MCF 10A (cell line): ENCODE results near the gene GMPPA. TPM values are rescaled to one million over a fixed set of nuclear protein-coding genes. Genes with fewer than 3 reads are reported as not detected.

ENCODE experiments used
- BruUV-seq: library from RNA; stranded (reverse); fragments of 400-500 nt; replicated peaks from 2 replicates; lab custom pipeline; 2021; lab: Mats Ljungman, UMichigan
- CTCF ChIA-PET: fragments of 300-600 bp; sonication (Branson Sonifier 250); formaldehyde crosslinking; extraction: SDS; loops from one replicate; lab custom pipeline; 2021; ENCODE audit warnings: antibody characterized with exemption, inconsistent platforms; lab: Yijun Ruan, JAX
- POLR2A ChIA-PET: fragments of 300-600, 350-650 bp; sonication (Branson Sonifier 250); formaldehyde crosslinking; extraction: SDS; loops from one replicate; lab custom pipeline; 2020; ENCODE audit warnings: antibody characterized with exemption, inconsistent platforms; lab: Yijun Ruan, JAX
- DNase-seq: peaks from one replicate; pipeline ENCODE4 v3.0.0-alpha.2; 2018; ENCODE audit not compliant: unreplicated experiment
- H3K27ac Mint-ChIP-seq: one replicate; pipeline ENCODE4 v1.8.0; 2022; ENCODE audit warnings: mild to moderate bottlenecking, low read depth, mixed read lengths; ENCODE audit not compliant: unreplicated experiment
- H3K27me3 Mint-ChIP-seq: one replicate; pipeline ENCODE4 v1.8.0; 2022; ENCODE audit warnings: mixed read lengths; ENCODE audit not compliant: insufficient read depth, unreplicated experiment
- H3K36me3 Mint-ChIP-seq: one replicate; pipeline ENCODE4 v1.8.0; 2022; ENCODE audit warnings: mild to moderate bottlenecking, moderate library complexity, mixed read lengths; ENCODE audit not compliant: insufficient read depth, unreplicated experiment
- H3K4me1 Mint-ChIP-seq: one replicate; pipeline ENCODE4 v1.8.0; 2022; ENCODE audit warnings: mixed read lengths; ENCODE audit not compliant: insufficient read depth, unreplicated experiment
- H3K4me3 Mint-ChIP-seq: one replicate; pipeline ENCODE4 v1.8.0; 2022; ENCODE audit warnings: mild to moderate bottlenecking, moderate library complexity, mixed read lengths; ENCODE audit not compliant: unreplicated experiment
- H3K9me3 Mint-ChIP-seq: one replicate; pipeline ENCODE4 v1.8.0; 2022; ENCODE audit warnings: mixed read lengths; ENCODE audit not compliant: unreplicated experiment
- intact Hi-C: fragments of 100-400 bp; cut with micrococcal nuclease; formaldehyde crosslinking; loops from 2 replicates; pipeline ENCODE4 v1.14.1; 2022
- total RNA-seq: library from RNA; stranded (reverse); gene quantifications from 2 replicates; pipeline ENCODE4 v1.2.3, GENCODE V29; 2022
- TF ChIP-seq, protein P1 (sequence below): fragments of 200-600 bp; IDR thresholded peaks from one replicate; pipeline ENCODE4 v1.8.0; 2022; ENCODE audit warnings: antibody characterized with exemption, mild to moderate bottlenecking; ENCODE audit not compliant: unreplicated experiment

The GMPPA gene
- total RNA-seq, 1 experiment from 2014 or later, result 70.7 TPM

DNA sequence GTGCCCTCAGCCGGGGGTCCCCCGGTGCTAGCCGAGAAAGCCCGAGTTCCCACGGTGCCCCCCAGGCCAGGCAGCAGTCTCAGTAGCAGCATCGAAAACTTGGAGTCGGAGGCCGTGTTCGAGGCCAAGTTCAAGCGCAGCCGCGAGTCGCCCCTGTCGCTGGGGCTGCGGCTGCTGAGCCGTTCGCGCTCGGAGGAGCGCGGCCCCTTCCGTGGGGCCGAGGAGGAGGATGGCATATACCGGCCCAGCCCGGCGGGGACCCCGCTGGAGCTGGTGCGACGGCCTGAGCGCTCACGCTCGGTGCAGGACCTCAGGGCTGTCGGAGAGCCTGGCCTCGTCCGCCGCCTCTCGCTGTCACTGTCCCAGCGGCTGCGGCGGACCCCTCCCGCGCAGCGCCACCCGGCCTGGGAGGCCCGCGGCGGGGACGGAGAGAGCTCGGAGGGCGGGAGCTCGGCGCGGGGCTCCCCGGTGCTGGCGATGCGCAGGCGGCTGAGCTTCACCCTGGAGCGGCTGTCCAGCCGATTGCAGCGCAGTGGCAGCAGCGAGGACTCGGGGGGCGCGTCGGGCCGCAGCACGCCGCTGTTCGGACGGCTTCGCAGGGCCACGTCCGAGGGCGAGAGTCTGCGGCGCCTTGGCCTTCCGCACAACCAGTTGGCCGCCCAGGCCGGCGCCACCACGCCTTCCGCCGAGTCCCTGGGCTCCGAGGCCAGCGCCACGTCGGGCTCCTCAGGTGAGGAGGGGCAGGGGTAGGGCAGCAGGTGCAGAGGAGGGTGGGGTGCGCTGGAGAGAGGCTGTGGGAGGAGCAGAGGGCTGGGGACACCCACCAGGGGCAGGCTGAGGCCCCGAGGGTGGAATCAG lies 14.1 kb upstream of the GMPPA start:
- BruUV-seq, result no TSS peak
- Mint-ChIP-seq H3K27ac (no peak overlapping the region), H3K4me3 (no peak overlapping the region), H3K36me3 (peaks cover 6% of the 10 kb centered on the region), H3K9me3 (no peaks in the 10 kb centered on the region), H3K27me3 (no peaks in the 10 kb centered on the region), H3K4me1 (no peaks in the 10 kb centered on the region)
- ChIA-PET POLR2A (no interaction called here), CTCF (interaction anchor here (1.2 to 2.0 kb wide), 4 partner anchors 8 to 45 kb away, joined by 3 to 8 read pairs (median 6); no protein-coding TSS in a partner anchor)
- DNase-seq, result no peak
- TF ChIP-seq, protein P1, sequence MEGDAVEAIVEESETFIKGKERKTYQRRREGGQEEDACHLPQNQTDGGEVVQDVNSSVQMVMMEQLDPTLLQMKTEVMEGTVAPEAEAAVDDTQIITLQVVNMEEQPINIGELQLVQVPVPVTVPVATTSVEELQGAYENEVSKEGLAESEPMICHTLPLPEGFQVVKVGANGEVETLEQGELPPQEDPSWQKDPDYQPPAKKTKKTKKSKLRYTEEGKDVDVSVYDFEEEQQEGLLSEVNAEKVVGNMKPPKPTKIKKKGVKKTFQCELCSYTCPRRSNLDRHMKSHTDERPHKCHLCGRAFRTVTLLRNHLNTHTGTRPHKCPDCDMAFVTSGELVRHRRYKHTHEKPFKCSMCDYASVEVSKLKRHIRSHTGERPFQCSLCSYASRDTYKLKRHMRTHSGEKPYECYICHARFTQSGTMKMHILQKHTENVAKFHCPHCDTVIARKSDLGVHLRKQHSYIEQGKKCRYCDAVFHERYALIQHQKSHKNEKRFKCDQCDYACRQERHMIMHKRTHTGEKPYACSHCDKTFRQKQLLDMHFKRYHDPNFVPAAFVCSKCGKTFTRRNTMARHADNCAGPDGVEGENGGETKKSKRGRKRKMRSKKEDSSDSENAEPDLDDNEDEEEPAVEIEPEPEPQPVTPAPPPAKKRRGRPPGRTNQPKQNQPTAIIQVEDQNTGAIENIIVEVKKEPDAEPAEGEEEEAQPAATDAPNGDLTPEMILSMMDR, result no peak
- intact Hi-C loops, result no loop called here

DNA sequence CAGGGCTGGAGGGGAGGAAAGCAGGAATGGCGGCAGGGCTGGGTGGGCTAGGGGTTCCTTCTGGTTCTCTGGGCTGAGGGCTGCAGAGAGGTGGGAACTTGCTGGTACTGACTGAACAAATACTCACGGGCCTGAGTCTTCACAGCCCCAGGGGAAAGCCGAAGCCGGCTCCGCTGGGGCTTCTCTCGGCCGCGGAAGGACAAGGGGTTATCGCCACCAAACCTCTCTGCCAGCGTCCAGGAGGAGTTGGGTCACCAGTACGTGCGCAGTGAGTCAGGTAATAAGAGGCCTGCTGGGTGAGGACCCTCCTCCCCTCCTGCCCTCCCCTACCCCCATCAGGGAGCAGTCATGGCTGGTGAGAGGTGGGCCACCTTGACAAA lies 13.5 kb upstream of the GMPPA start:
- POLR2A ChIA-PET, result no interaction called here
- intact Hi-C loops, result no loop called here
- H3K4me1 Mint-ChIP-seq, result no peaks in the 10 kb centered on the region
- TF ChIP-seq, protein P1, result no peak
- peaks cover 6% of the 10 kb centered on the region for H3K36me3 Mint-ChIP-seq
- no peaks in the 10 kb centered on the region for H3K9me3 Mint-ChIP-seq
- no peak for DNase-seq
- no peak overlapping the region for H3K4me3 Mint-ChIP-seq
- no peaks in the 10 kb centered on the region for H3K27me3 Mint-ChIP-seq
- CTCF ChIA-PET, result interaction anchor here (1.2 to 2.0 kb wide), 4 partner anchors 9 to 45 kb away, joined by 3 to 8 read pairs (median 6); no protein-coding TSS in a partner anchor
- H3K27ac Mint-ChIP-seq, result no peak overlapping the region
- BruUV-seq, result no TSS peak

DNA sequence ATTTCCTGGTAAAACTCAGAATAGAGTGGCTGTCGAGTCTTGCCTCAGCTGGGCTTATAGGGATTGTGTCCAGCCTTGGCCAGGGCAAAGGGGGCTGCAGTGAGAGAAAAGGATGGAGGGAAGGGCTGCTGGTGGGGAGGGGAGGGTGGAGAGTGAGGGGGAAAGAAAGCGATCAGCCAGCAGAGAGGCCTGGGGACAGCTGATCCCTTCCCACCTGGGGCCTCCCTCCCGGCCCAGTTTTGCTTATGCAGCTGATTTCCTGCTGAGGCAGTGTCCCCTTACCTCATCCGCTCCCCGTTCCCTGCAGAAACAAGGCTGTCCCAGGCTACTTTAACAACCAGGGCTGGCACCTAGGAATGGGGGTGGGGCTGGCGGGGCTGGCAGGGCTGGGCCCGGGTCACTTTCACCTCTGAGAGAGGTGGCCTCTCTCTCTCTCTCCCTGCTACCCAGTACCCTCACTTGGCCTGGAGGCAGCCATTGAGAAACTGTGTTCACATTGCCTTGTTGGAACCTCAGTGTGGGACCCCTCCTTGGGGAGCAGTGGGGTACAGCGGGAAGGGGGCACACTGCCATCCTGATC lies 12.2 kb upstream of the GMPPA start:
- no peaks in the 10 kb centered on the region for H3K4me1 Mint-ChIP-seq
- ChIA-PET POLR2A (interaction anchor here (1.5 kb wide), 1 partner anchor 12 kb away, joined by 8 read pairs; the partner anchor contains the start of gene GMPPA), CTCF (interaction anchor here (1.3 to 2.0 kb wide), 5 partner anchors 9 to 43 kb away, joined by 3 to 8 read pairs (median 6); a partner anchor contains a TSS)
- TF ChIP-seq, protein P1, result no peak
- BruUV-seq, result no TSS peak
- H3K4me3 Mint-ChIP-seq, result no peak overlapping the region
- no peak overlapping the region for H3K27ac Mint-ChIP-seq
- intact Hi-C loops, result no loop called here
- H3K36me3 Mint-ChIP-seq, result peaks cover 6% of the 10 kb centered on the region
- no peaks in the 10 kb centered on the region for H3K9me3 Mint-ChIP-seq
- DNase-seq, result no peak
- H3K27me3 Mint-ChIP-seq, result no peaks in the 10 kb centered on the region
